Measurements from ENCODE around the gene RNF166.

DNA sequence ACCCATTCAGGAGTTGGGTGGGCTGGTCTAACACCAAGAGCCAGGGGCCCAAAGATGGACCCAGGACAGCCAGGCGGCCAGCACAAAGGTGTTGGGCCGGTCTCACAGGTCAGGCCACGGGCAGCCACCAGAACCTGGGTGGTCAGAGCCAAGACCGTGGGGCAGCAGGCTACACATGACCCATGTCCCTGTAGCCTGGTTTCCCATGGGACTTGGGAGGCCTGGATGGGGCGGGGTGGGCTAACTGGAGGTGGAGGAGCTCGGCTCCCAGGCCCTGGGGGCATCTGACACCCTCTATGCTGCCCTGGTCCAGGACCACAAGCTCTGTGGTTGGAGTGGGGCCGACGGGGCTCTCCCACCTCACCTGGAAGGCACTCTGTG is 17.3 kb upstream of the RNF166 start:
- TF ChIP-seq CTCF (IDR thresholded peaks at IDR 0.05; ENCODE audit: poor library complexity, severe bottlenecking) (no peak), TAF1 (IDR thresholded peaks at IDR 0.05; ENCODE audit: low read depth) (no peak), EP300 (conservative IDR thresholded peaks at IDR 0.05; ENCODE audit: poor library complexity, severe bottlenecking) (no peak)

All from neural cell (in vitro differentiated cells).